Measurements from ENCODE around the gene LINC01488. TPM values are rescaled to one million over a fixed set of nuclear protein-coding genes. Genes with fewer than 3 reads are reported as not detected.

The LINC01488 gene
- total and polyA plus RNA-seq, 10 of the 15 experiments (the other 5 are each of a cell fraction or from before 2014, with no cell fraction given) = not detected

GRCh38 chr11:69501891-69502860, 20.7 kb downstream of the LINC01488 start:
- ATAC-seq (no peak), FAIRE-seq (no peak), DNase-seq (ENCODE audit: low read depth, low spot score) (no peak)
- in situ Hi-C loops (cut with MboI) (no loop called here), intact Hi-C loops (cut with micrococcal nuclease; ENCODE audit: unreplicated experiment) (no loop called here)
- Histone ChIP-seq H3K9me3 (replicated peaks; ENCODE audit: control insufficient read depth, insufficient read depth, low read length) (no peaks in the 10 kb centered on the region; the same call in 2 of the 3 replicates), H3K4me1 (ENCODE audit: control insufficient read depth, insufficient read depth, low read length) (no peaks in the 10 kb centered on the region), H2AFZ (ENCODE audit: control insufficient read depth, low read depth, low read length) (no peak overlapping the region), H3K79me2 (ENCODE audit: control insufficient read depth, insufficient read depth, low read length) (no peaks in the 10 kb centered on the region), H3K4me2 (ENCODE audit: control insufficient read depth, insufficient read depth) (no peak overlapping the region), H3K27ac (ENCODE audit: control insufficient read depth, insufficient read depth) (no peak overlapping the region), H3K36me3 (ENCODE audit: control insufficient read depth in 2 of 2, insufficient read depth in 2 of 2, low read length in 1 of 2) (no peaks in the 10 kb centered on the region), H3K27me3 (replicated peaks in 1 of 2; ENCODE audit: control insufficient read depth in 2 of 2, insufficient read depth in 2 of 2, low read length in 1 of 2) (no peaks in the 10 kb centered on the region), H3K4me3 (no peak overlapping the region), H4K20me1 (ENCODE audit: control insufficient read depth, insufficient read depth) (no peaks in the 10 kb centered on the region), H3K9ac (ENCODE audit: control insufficient read depth, insufficient read depth, low read length) (no peak overlapping the region)
- ChIA-PET RAD21 (ENCODE audit: unreplicated experiment) (no interaction called here), CTCF (no interaction called here), POLR2A (no interaction called here), SMC1A (ENCODE audit: uncharacterized antibody, unreplicated experiment) (no interaction called here)
- 56% methylated on average over 26 of the region's 26 CpGs for WGBS (ENCODE audit: insufficient coverage, insufficient replicate concordance, low lambda C conversion rate, missing lambda C conversion rate)
- no TSS peak for BruUV-seq (replicated peaks)
- TF ChIP-seq MEF2A (IDR thresholded peaks at IDR 0.05; ENCODE audit: insufficient read depth, low read depth, low read length) = no peak

- intact Hi-C loops (cut with micrococcal nuclease; ENCODE audit: unreplicated experiment) = no loop called here
- Histone ChIP-seq H2AFZ (ENCODE audit: control insufficient read depth, low read depth, low read length) (no peak overlapping the region), H3K9ac (ENCODE audit: control insufficient read depth, insufficient read depth, low read length) (no peak overlapping the region), H3K9me3 (replicated peaks; ENCODE audit: control insufficient read depth, insufficient read depth, low read length) (no peaks in the 10 kb centered on the region; the same call in 2 of the 3 replicates), H3K27me3 (replicated peaks in 1 of 2; ENCODE audit: control insufficient read depth in 2 of 2, insufficient read depth in 2 of 2, low read length in 1 of 2) (no peaks in the 10 kb centered on the region; a peak in 1 of 4 replicates), H4K20me1 (ENCODE audit: control insufficient read depth, insufficient read depth) (no peaks in the 10 kb centered on the region), H3K27ac (ENCODE audit: control insufficient read depth, insufficient read depth) (no peak overlapping the region), H3K36me3 (ENCODE audit: control insufficient read depth in 2 of 2, insufficient read depth in 2 of 2, low read length in 1 of 2) (no peaks in the 10 kb centered on the region), H3K4me1 (ENCODE audit: control insufficient read depth, insufficient read depth, low read length) (no peaks in the 10 kb centered on the region), H3K79me2 (ENCODE audit: control insufficient read depth, insufficient read depth, low read length) (no peaks in the 10 kb centered on the region), H3K4me2 (ENCODE audit: control insufficient read depth, insufficient read depth) (no peak overlapping the region), H3K4me3 (no peak overlapping the region)
- ChIA-PET RAD21 (ENCODE audit: unreplicated experiment) (no interaction called here), POLR2A (no interaction called here), CTCF (no interaction called here), SMC1A (ENCODE audit: uncharacterized antibody, unreplicated experiment) (no interaction called here)
- in situ Hi-C loops (cut with MboI) = no loop called here
- DNase-seq (ENCODE audit: low read depth, low spot score) (no peak), FAIRE-seq (no peak), ATAC-seq (no peak)
- WGBS (ENCODE audit: insufficient coverage, insufficient replicate concordance, low lambda C conversion rate, missing lambda C conversion rate) = 45% methylated on average over 9 of the region's 9 CpGs
- no TSS peak for BruUV-seq (replicated peaks)
- TF ChIP-seq ZBED1 (IDR thresholded peaks at IDR 0.05; ENCODE audit: borderline replicate concordance) (no peak), ESRRA (IDR thresholded peaks at IDR 0.05; ENCODE audit: low read length) (no peak), SPI1 (IDR thresholded peaks at IDR 0.05; ENCODE audit: borderline replicate concordance, insufficient read depth, low read depth, low read length) (no peak), BMI1 (IDR thresholded peaks at IDR 0.05; ENCODE audit: borderline replicate concordance) (no peak), POLR2A (IDR thresholded peaks at IDR 0.05; ENCODE audit: low read depth, low read length) (no peak), ZNF687 (IDR thresholded peaks at IDR 0.05) (no peak), MEF2B (IDR thresholded peaks at IDR 0.05; ENCODE audit: partially characterized antibody, poor library complexity, severe bottlenecking) (no peak), SMC3 (IDR thresholded peaks at IDR 0.05; ENCODE audit: borderline replicate concordance, low read length) (no peak), ATF7 (IDR thresholded peaks at IDR 0.05; ENCODE audit: low read depth) (no peak)
Measured at GRCh38 chr11:69504127-69504526, 22.7 kb downstream of the LINC01488 start.
